ENCODE data around the gene TTLL9.
"Not testable (repeated sequence)": the region's sequence is repeated elsewhere in the genome, so short reads cannot be mapped to it uniquely, and the experiment has no call there.

Gene TTLL9

GRCh38 chr20:31921480-31921879 lies 51.0 kb downstream of the TTLL9 start:
- not testable (repeated sequence) for DNase-seq

DNA sequence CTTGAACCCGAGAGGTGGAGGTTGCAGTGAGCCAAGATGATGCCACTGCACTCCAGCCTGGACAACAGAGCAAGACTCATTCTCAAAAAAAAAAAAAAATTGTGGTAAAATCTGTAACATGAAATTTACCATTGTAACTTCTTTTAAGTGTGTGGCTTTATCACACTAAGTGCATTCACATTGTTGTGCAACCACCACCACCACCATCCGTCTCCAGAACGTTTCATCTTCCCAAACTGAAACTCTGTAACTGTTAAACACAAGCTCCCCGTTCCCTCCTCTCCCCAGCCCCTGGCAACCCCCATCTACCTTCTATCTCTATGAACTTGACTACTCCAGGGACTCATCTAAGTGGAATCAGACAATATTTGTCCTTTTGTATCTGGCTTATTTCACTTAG lies 51.7 kb downstream of the TTLL9 start:
- no peak for DNase-seq

- no peak for DNase-seq
Measured at GRCh38 chr20:31922588-31922987, 52.2 kb downstream of the TTLL9 start.

DNA sequence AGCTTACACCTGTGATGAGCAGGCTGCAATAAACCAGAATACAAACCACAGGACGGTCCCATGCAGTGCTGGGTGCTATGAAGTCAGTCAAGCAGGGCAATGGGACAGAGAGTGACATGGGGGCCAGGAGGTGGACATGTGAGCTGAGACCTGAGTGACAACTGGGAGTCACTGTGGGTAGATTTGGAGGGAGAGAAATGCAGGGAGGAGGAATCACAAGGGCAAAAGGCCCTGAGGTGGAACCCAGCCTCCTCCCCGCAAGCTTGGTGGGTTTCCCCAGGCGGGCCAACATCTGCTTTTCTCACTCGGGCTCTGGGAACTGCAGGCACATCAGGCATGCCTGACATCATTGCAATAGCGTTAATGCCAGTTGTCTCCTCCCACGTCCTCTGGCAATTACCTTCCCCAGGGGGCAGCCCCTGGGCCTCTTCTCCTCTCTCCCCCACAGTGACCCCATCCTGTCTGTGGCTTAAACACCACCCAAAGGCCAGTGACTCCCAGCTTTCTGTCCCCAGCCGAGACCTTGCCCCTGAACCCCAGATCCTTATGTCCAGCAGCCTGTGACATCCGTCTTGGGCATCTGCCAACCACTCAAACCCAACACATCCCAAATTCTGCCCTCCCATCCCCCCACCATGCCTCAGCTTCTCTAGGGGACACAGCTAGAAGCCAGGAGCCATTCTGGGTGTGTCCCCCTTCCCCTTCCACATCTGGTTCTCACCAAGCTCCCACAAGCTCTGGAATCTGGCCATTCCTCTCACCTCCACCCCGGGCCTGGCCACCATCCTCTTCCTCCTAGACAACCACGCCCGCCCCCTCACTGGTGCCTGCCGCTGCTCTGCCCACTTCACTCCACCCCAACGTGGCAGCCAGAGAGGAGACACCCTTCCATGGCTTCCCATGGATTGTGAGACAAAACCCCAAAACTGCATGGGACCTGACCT lies 53.2 kb downstream of the TTLL9 start:
- no peak for DNase-seq

GRCh38 chr20:31924561-31924960 lies 54.1 kb downstream of the TTLL9 start:
- DNase-seq = no peak

DNA sequence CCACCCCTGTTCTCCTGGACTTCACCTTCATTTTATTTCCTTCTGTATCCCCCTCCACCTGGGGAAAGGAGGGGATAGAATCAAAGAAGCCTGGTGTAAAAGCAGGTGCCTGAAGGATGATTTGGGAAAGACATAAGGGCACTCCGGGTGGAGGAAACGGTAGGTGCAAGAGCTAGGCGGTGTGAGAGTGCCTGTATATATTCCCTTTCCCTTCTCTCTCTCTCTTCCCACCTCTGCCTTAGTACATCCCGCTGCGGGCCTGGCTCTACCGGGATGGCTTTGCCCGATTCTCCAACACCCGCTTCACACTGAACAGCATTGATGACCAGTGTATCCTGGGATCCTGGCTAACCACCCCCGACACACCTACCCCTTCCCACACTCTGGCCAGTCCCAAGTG lies 55.2 kb downstream of the TTLL9 start:
- DNase-seq = no peak

DNA sequence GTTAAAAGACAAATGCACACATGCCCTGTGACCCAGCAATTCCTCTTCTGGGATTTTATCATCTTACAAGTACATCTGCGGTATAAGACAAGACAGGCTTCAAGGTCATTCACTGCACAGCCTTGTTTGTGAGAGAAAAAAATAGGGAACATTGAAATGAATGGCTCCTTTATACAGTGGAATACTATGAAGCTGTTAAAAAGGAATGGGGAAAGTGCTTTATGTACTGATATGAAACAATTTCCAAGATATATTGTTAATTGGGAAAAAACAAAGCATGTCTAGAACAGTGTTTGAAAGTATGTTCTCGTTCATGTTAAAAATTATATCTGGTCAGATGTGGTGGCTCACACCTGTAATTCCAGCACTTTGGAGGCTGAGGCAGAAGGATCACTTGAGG lies 56.1 kb downstream of the TTLL9 start:
- DNase-seq = no peak

DNA sequence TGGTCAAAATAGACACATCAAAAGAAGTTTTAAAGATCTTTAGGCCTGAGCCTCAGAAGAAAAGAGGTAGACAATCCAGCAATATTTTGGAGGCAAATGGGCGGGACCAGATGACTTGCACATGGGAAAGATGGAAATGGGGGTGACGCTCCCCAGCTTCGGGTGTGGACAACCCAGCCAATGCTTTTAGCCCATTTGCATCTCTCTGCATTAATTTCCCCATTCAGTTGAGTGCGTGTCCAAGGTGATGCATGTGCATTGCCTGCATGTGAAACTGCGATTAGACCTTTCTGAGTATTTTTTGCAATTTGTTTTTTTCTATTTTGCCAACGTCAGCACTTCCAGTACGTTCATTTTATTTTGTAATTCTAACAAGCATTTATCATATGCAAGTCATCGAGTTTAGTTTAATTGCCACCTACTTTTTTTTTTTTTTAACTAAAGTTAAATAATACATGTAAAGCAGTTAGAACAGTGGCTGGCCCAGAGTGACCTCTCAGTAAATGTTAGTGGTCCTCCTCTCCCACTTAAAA lies 57.3 kb downstream of the TTLL9 start:
- no peak for DNase-seq

DNA sequence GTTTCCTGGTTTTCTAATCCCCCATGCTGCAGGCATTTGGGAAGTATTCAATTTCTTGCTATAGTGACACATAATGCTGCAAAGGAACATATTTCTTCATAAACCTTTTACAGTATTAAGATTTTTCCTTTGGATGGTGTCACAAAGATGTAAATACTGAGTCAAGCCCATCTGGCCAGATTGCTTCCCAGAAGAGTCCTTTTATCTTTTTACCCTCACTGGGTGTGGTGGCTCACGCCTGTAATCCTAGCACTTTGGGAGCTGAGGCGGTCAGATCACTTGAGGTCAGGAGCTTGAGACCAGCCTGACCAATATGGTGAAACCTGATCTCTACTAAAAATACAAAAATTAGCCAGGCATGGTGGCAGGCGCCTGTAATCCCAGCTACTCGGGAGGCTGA lies 59.2 kb downstream of the TTLL9 start:
- DNase-seq = not testable (repeated sequence)

DNA sequence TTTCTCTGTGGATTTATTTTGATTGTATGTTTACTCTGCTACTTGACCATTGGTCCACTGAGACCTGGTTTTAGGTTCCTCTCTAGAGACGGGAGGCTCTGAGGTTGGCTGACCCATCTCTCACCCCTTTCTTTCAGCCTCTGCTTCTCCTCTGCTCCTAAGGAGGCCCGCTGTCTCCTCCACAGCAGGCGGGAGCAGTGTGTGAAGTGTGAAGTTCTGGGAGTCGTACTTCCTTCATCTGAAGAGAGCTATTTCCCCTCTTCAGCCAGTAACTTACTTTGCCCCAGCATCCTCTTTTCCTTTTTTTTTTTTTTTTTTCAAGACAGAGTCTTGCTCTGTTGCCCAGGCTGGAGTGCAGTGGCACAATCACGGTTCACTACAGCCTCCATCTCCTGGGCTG lies 60.3 kb downstream of the TTLL9 start:
- DNase-seq = no peak

- no peak for DNase-seq
Measured at GRCh38 chr20:31933698-31934097, 63.3 kb downstream of the TTLL9 start.

GRCh38 chr20:31934491-31934890 lies 64.1 kb downstream of the TTLL9 start:
- no peak for DNase-seq

GRCh38 chr20:31934968-31935764 lies 64.7 kb downstream of the TTLL9 start:
- no peak for DNase-seq

- no peak for DNase-seq
Measured at GRCh38 chr20:31936420-31936819, 66.0 kb downstream of the TTLL9 start.

DNA sequence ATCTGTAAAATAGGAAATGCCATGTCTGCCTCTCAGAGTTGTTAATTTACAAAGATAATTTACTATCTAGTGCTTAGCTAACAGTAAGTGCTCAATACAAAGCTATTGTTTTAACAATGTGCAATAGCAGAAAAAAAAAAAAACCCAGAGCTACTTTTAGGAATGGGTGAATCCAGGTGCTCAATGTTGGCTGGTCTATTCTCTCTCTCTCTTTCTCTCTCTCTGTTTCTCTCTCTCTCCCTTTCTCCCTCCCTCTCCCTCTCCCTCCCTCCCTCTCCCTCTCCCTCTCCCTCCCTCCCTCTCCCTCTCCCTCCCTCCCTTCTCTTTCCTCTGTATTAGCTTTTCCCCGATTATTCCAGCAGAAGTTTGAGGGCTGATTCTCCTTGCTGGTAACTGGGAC lies 67.4 kb downstream of the TTLL9 start:
- DNase-seq = no peak

DNA sequence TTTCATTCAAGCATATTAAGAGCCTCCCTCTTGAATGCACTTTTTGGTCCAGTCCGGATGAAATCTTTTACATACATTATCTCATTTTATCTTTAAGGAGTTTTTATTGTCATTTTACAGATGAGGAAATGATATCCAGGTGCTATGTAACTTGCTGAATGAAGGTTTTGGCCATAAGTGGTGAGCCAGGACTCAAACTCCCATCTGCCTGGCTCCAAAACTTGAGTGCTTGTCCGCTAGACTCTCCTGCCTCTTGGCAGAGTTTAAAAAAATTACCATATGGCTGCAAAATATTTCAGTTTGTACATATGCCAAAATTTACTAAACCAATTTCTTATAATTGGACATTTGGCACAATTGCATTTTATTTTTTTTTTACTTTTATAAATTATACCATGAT lies 69.2 kb downstream of the TTLL9 start:
- DNase-seq = no peak

GRCh38 chr20:31943052-31943471 lies 72.6 kb downstream of the TTLL9 start:
- DNase-seq = no peak

GRCh38 chr20:31945319-31945718 lies 74.9 kb downstream of the TTLL9 start:
- no peak for DNase-seq

DNA sequence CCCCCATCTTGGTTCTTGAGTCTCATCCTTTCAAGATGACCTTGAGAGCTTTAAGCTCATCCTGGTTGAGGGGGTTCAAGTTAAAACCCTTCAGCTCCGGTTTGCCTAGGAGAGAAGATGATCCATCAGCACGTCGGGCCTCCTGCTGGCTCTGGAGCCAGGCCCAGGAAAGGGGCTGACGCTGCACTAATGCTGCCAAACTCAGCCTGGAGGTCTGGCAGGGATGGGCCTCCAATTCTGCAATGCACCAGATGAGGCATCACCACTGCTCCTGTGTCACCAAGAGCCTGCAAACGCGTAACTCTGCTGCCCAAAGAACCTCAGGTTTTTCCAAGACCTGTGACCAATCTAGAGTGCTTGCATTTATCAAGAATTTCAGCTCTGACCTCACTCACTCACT lies 75.4 kb downstream of the TTLL9 start:
- no peak for DNase-seq

GRCh38 chr20:31948008-31948407 lies 77.6 kb downstream of the TTLL9 start:
- DNase-seq = no peak

GRCh38 chr20:31949877-31950646 lies 79.6 kb downstream of the TTLL9 start:
- no peak for DNase-seq

GRCh38 chr20:31951203-31951529 lies 80.7 kb downstream of the TTLL9 start:
- no peak for DNase-seq
